Measurements from ENCODE around the gene LRP11. TPM values are rescaled to one million over a fixed set of nuclear protein-coding genes. Genes with fewer than 3 reads are reported as not detected.

LRP11 gene
- total and polyA plus RNA-seq, 2 donors from 2014 or later = 22.1 to 34.0 TPM

DNA sequence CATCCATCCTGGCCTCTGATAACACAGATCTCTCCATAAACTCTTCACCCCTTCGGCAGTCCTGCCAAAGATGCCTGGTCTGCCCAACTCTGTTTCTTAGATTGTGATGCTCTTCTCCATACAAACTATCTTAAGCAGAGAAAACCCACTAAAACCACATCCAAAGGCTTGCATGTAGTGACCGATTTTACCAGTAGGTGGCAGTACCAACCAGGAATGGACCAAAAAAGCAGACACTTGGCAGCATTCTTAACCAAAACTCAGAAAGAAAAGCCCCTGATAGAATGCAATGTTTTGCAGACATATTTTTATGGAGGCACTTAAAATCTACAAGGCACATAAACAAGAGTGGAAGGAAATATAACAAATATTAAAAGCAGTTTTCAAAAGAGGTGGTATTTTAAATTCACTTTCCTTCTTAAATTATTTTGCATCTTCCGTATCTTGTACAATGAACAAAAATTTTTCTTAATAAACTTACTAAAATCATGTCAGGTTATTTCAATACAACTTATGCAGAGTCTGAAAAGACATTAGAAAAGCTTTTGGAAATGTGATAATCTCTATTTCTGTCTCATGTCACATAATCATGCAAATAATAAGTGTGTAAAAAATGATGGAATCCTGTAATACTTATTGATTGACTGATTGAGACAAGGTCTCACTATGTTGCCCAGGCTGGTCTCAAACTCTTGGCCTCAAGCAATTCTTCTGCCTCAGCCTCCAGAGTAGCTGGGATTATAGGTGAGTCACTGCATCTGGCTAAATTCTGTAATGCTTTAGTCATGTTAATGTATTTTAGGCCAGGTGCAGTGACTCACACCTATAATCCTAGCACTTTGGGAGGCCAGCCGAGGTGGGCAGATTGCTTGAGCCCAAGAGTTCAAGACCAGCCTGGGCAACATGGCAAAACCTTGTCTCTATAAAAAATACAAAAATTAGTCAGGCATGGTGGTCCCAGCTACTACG, 29.4 kb downstream of the LRP11 start:
- DNase-seq (peak in 4 of 5 donors; percentile 62 to 82 (median 72)), FAIRE-seq (no peak)
- Histone ChIP-seq H3K4me1 (ENCODE audit: control insufficient read depth in 2 of 3, insufficient read depth in 2 of 3, low read depth in 1 of 3, low read length in 3 of 3) (no peaks in the 10 kb centered on the region), H3K36me3 (ENCODE audit: control insufficient read depth in 2 of 3, insufficient read depth in 3 of 3, low read length in 3 of 3) (peaks cover 0 to 10% (median 3%) of the 10 kb centered on the region in 3 donors), H3K4me3 (ENCODE audit: low read length in 3 of 3) (no peak overlapping the region), H3K27me3 (ENCODE audit: control insufficient read depth, insufficient read depth, low read length) (no peaks in the 10 kb centered on the region), H3K9ac (ENCODE audit: low read length in 3 of 3) (no peak overlapping the region), H3K9me3 (ENCODE audit: control insufficient read depth in 2 of 3, insufficient read depth in 1 of 3, low read length in 3 of 3) (no peaks in the 10 kb centered on the region), H3K27ac (ENCODE audit: low read depth in 2 of 2, low read length in 2 of 2) (no peak overlapping the region)
- intact Hi-C loops (cut with DNase I) = loop anchor here (5.0 kb wide), 1 partner anchor 93 kb away; no protein-coding TSS in a partner anchor
- TF ChIP-seq, protein P1, sequence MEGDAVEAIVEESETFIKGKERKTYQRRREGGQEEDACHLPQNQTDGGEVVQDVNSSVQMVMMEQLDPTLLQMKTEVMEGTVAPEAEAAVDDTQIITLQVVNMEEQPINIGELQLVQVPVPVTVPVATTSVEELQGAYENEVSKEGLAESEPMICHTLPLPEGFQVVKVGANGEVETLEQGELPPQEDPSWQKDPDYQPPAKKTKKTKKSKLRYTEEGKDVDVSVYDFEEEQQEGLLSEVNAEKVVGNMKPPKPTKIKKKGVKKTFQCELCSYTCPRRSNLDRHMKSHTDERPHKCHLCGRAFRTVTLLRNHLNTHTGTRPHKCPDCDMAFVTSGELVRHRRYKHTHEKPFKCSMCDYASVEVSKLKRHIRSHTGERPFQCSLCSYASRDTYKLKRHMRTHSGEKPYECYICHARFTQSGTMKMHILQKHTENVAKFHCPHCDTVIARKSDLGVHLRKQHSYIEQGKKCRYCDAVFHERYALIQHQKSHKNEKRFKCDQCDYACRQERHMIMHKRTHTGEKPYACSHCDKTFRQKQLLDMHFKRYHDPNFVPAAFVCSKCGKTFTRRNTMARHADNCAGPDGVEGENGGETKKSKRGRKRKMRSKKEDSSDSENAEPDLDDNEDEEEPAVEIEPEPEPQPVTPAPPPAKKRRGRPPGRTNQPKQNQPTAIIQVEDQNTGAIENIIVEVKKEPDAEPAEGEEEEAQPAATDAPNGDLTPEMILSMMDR (IDR thresholded peaks at IDR 0.05; ENCODE audit: borderline replicate concordance, extremely low read depth, insufficient read depth) = peak; percentile 93

DNA sequence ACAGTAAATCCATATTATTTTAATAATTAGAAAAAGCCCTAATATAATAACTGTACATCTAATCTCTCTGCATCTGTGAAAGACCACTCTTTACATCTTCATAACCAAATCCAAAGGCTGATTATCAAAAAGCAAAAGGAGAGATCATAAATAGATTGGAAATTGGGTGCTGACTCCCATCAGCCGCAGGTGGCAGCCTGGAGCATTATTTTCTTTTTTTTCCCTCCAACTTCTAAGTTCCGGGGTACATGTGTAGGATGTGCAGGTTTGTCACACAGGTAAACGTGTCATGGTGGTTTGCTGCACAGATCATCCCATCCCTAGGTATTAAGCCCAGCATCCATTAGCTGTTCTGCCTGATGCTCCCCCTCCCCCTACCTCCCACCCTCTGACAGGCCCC, 30.5 kb downstream of the LRP11 start:
- Histone ChIP-seq H3K27me3 (ENCODE audit: control insufficient read depth, insufficient read depth, low read length) (no peaks in the 10 kb centered on the region), H3K4me1 (ENCODE audit: control insufficient read depth in 2 of 3, insufficient read depth in 2 of 3, low read depth in 1 of 3, low read length in 3 of 3) (no peaks in the 10 kb centered on the region), H3K36me3 (ENCODE audit: control insufficient read depth in 2 of 3, insufficient read depth in 3 of 3, low read length in 3 of 3) (peaks cover 0 to 10% (median 3%) of the 10 kb centered on the region in 3 donors), H3K27ac (ENCODE audit: low read depth in 2 of 2, low read length in 2 of 2) (no peak overlapping the region), H3K4me3 (ENCODE audit: low read length in 3 of 3) (no peak overlapping the region), H3K9me3 (ENCODE audit: control insufficient read depth in 2 of 3, insufficient read depth in 1 of 3, low read length in 3 of 3) (no peaks in the 10 kb centered on the region), H3K9ac (ENCODE audit: low read length in 3 of 3) (no peak overlapping the region)
- DNase-seq (no peak), FAIRE-seq (no peak)
- intact Hi-C loops (cut with DNase I) = loop anchor here (5.0 kb wide), 1 partner anchor 94 kb away; no protein-coding TSS in a partner anchor
- TF ChIP-seq, protein P1 (IDR thresholded peaks at IDR 0.05; ENCODE audit: borderline replicate concordance, extremely low read depth, insufficient read depth) = no peak

DNA sequence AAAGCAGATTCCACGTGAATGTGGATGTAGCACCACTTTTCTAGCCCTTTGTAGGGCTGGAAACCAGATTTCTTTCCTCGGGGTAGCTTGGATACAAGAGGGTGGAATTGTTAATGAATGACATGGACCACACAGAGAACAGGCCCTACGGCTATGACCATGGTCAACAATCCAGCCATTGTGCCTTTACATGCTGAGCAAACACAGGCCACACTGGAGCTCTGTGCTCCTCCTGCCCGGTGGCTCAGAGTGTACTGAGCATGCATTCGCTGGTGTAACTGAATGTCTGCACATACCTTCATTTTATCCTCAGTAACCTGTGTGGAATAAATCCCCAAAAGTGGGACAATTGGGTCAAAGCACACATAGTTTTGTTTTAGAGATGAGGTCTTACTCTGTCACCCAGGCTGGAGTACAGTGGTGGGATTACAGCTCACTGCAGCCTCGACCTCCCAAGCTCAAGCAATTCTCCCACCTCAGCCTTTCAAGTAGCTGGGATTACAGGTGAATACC, 32.8 kb downstream of the LRP11 start:
- H3K4me1 ChIP-seq (ENCODE audit: control insufficient read depth in 2 of 3, insufficient read depth in 2 of 3, low read depth in 1 of 3, low read length in 3 of 3) = no peaks in the 10 kb centered on the region
- H3K9ac ChIP-seq (ENCODE audit: low read length in 3 of 3) = no peak overlapping the region
- TF ChIP-seq, protein P1 (IDR thresholded peaks at IDR 0.05; ENCODE audit: borderline replicate concordance, extremely low read depth, insufficient read depth) = no peak
- H3K27ac ChIP-seq (ENCODE audit: low read depth in 2 of 2, low read length in 2 of 2) = no peak overlapping the region
- no peaks in the 10 kb centered on the region for H3K9me3 ChIP-seq (ENCODE audit: control insufficient read depth in 2 of 3, insufficient read depth in 1 of 3, low read length in 3 of 3)
- peaks cover 0 to 10% (median 0%) of the 10 kb centered on the region in 3 donors for H3K36me3 ChIP-seq (ENCODE audit: control insufficient read depth in 2 of 3, insufficient read depth in 3 of 3, low read length in 3 of 3)
- intact Hi-C loops (cut with DNase I) = loop anchor here (5.0 kb wide), 1 partner anchor 96 kb away; no protein-coding TSS in a partner anchor
- no peak for FAIRE-seq
- H3K27me3 ChIP-seq (ENCODE audit: control insufficient read depth, insufficient read depth, low read length) = no peaks in the 10 kb centered on the region
- peak in 3 of 5 donors; percentile 18 to 51 (median 35) for DNase-seq
- H3K4me3 ChIP-seq (ENCODE audit: low read length in 3 of 3) = no peak overlapping the region

Data from kidney (tissue), 14 donors.